HG03432 (cell line): ENCODE measurements around the gene LRRC58.
A peak's percentile ranks its signal among the peaks of the same experiment; 100 is the strongest.
"Not testable (repeated sequence)": the region's sequence is repeated elsewhere in the genome, so short reads cannot be mapped to it uniquely, and the experiment has no call there.

Experiments
- ATAC-seq: cut with Tn5 transposase; IDR thresholded peaks from one replicate; pipeline ENCODE4 v1.9.1; 2021; ENCODE audit warnings: mild to moderate bottlenecking, moderate library complexity; ENCODE audit not compliant: unreplicated experiment

LRRC58 gene

DNA sequence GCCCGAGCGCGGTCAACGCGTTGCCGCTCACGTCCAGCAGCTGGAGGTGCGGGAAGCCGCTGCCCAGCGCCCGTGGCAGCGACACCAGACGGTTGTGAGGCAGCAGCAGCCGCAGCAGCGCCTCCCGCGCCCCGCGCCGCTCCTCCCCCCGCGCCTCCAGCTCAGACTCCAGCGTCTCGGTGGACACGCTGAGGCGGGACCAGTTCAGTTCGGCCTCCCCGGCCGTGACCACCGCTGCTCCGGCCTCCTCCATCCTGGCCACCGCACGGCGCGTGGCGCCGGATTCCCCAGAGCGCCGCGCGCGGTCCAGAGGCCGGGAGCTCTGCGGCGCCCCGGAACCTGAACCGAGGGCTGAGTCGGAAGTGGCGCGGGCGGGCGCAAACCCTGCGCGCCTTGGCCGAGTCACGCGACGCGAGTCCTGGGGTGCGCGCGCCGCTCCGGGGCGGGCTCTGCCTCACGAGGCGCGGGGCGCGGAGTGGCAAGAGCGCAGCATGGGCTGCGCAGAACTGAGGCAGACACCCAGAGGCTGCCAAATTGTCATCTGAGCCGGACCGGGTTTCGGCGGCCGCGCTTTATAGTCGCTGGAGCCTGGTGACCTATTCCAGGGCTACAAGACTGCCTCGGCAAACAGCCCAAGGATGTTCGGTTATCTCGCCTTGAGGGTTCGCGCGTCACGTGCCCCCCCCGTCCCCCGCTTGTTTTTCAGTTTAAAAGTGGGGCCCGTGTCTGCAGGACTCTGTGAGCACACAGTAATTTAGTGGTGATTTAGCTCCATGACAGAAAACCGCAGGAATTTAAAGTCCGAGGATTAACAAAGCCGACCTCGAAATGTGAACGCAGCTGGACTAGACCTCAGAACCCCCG is at the start of gene LRRC58:
Gene LRRC58 (minus strand): TSS at position 364 of the 864 bp plus-strand sequence. CDS start 111 bp downstream, at position 253.
- ATAC-seq, result peak; percentile 92

- no peak for ATAC-seq
These were observed 47.3 kb upstream of the LRRC58 start for GRCh38 chr3:120396469-120396868.

GRCh38 chr3:120394347-120394746 is 45.2 kb upstream of the LRRC58 start:
- ATAC-seq, result no peak

- ATAC-seq, result no peak
These were observed 44.6 kb upstream of the LRRC58 start for GRCh38 chr3:120393761-120394160.

GRCh38 chr3:120393243-120393642 is 44.1 kb upstream of the LRRC58 start:
- ATAC-seq, result no peak

DNA sequence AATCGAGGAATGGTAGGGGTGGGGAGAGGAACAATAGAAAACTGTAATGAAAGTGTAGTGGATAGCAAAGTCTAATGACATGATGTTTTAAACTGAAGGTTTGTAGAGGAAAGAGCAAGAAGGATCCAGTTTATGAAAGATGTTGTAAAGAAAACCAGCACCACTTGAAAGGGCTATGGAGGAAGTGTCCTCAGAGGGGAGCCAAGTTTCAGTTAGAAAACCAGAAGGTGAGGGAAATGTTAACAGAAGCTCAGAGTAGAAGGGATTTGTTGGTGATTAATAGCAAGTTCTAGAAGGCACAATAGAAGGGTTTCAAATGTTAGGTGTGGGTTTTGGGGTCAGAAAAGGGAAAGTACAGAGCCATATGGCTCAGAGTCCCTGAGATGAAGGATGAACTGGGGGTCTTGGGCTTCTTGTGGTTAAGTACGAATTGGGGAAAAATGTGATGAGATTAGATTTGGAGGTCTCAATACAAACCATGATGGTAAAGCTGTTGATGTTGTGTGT is 33.8 kb upstream of the LRRC58 start:
- ATAC-seq, result no peak

DNA sequence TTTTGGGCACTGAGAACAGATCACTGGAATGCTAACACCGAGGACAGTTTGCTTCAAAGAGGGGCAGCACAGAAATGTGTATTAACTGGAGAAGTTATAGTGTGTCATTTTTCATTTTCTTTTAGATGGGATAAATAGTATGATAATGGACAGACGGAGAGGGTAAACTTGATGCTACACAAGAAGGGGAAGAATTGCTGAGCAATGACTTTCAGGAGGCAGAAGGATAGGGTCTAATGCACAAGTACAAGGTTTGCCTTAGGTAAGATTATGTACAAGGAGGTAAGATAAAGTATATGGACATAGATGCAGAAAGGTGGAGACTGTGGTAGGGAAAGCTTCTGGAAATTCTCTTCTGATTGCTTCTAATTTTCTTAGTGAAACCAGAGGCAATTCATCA is 32.3 kb upstream of the LRRC58 start:
- no peak for ATAC-seq

DNA sequence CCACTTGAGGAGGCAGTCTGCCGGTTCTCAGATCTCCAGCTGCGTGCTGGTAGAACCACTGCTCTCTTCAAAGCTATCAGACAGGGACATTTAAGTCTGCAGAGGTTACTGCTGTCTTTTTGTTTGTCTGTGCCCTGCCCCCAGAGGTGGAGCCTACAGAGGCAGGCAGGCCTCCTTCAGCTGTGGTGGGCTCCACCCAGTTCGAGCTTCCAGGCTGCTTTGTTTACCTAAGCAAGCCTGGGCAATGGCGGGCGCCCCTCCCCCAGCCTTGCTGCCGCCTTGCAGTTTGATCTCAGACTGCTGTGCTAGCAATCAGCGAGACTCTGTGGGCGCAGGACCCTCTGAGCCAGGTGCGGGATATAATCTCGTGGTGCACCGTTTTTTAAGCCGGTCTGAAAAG is 28.8 kb upstream of the LRRC58 start:
- ATAC-seq, result not testable (repeated sequence)

DNA sequence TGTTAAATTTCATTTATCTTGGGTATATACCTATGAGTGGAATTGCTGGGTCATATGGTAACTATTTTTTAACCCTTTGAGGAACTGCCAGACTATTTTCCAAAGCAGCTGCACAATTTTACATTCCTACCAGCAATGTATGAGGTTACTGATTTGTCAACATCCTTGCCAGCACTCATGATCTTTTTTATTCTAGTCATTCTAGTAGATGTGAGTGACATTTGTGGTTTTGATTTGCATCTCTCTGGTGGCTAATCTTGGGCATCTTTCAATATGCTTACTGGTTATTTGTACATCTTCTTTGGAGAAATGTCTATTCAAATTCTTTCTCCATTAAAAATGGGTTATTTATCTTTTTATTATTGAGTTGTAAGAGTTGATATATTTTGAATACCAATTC is 21.3 kb upstream of the LRRC58 start:
- ATAC-seq, result peak; percentile 64

DNA sequence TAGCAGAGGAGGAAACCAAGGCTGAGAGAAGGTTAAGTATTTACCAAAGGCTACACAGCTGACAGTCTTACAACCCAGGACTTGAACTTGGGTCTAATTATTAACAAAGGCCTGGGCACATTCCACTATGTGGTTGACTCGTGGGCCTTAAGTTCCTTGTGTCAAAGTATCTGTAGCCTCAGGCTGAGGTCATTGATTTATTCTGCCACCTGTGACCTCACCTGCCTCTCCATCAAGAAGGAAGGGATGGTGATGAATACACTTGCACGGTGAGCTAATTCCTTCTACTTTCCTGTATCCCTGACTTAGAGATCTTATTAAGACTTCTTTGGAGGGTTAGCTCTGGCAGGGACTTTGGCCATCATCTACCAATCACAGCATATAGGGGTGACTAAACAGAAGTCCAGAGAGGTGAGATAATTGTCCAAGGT is 19.9 kb upstream of the LRRC58 start:
- peak; percentile 88 for ATAC-seq

DNA sequence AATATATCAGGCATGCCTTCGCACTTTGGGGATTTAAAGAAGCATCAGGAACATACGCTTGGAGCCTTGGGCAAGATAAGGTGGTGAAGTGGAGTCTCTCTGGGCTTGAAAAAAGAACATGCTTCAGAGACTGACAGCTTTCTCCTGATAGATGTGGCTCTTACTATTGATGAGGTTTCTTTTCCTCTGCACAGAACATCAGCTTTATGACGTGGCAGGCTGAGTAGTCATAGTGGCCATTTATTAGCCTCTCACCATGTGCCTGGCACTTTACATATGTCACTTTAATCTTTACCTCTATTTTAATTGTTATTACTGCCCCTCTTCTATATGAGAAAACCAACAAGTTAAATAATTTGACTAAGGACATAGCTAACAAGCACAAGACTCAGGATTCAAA is 19.0 kb upstream of the LRRC58 start:
- ATAC-seq, result peak; percentile 45

DNA sequence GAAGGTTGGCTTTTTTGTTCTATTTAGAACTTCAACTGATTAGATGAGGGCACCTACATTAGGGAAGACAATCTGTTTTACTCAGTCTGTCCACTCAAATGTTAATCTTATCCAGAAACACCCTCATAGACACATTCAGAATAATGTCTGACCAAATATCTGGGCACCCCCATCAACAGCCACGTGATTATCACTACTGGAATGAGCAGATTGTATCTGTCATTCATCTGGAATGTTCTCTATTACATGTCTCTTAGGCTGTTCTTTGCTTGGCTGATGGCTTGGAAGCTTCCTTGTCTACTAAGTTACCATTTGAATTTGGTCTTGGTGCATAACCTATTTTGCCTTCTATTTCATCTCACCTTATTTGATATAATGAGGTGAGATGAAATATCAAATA is 15.7 kb upstream of the LRRC58 start:
- ATAC-seq, result no peak

- no peak for ATAC-seq
These were observed 14.9 kb upstream of the LRRC58 start for GRCh38 chr3:120364101-120364500.

GRCh38 chr3:120357807-120358206 is 8.7 kb upstream of the LRRC58 start:
- no peak for ATAC-seq

DNA sequence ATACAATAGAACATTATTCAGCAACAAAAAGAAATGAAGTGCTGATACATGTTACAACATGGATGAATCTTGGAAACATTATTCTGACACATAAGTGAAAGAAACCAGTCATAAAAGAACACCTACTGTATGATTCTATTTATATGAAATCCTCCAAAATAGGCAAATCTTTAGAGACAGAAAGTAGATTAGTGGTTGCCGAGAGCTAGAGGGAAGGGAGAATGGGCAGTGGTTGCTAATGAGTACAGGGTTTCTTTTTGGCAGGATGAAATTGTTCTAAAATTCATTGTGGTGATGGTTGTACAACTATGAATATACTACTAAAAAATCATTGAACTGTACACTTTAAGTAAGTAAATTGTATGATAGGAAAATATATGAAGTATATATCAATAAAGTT is 6.3 kb upstream of the LRRC58 start:
- ATAC-seq, result no peak

DNA sequence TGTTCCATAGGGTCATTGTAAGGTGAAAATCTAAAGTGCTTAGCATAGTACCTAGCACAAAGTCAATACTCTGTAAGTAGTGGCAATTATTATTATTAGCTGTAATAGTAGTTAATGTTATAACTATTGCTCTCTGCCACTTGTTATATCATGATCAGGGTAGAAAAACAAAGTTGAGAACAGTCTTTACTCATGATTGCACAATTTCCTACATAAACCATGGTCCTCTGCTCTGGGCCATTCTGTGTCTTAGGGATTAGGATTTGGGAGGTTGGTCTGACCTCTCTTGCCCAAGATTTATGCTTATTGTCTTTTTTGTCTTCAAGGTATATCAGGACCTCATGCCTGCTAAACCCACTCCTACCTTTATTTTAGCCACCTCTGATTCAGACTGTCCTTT is 4.3 kb upstream of the LRRC58 start:
- no peak for ATAC-seq

- ATAC-seq, result no peak
These were observed 2.9 kb upstream of the LRRC58 start for GRCh38 chr3:120352017-120352416.

GRCh38 chr3:120350401-120350941 is 1.3 kb upstream of the LRRC58 start:
- ATAC-seq, result no peak

- ATAC-seq, result no peak
These were observed 636 bp upstream of the LRRC58 start for GRCh38 chr3:120349855-120350125.

DNA sequence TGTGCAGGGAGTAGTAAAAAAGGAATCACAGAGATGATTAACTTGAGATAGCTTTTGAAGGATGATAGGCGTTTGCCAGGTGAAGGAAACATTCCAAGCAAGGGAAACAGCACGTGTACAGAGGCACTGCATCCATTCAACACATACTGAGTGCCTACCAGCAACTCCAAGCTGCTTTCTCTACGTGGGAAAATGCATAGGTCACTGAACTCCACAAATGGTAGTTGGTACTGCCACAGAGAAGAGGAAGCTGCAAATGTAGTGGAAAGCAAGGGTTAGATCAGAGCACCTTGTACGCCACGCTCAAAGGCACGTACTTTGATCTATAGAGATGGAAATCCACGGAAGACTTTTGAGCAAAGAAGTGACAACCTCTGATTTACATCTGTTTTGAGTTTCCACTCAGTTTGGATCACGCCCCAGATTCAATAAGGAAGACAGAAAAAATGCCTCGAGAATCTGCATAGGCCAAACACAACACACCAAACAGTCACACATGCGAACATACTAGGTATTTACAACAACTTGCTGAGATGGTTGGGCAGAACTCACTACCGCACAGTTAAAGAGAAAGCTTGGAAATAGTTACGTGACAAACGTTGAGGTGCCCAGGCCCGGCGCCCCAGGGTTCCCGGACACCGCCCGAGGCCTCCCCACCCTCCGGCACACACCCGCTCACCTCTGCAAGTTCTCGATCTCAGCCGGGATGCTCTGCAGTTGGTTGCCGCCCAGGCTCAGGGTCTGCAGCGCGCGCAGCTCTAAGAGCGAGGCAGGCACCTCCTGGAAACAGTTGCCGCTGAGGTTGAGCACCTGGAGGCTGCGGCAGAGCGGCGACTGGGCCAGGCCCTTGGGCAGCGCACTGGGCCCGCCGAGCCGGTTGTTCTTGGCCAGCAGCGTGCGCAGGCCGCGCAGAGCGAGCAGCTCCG is 826 bp downstream of the LRRC58 start:
- ATAC-seq, result peak; percentile 45

GRCh38 chr3:120344349-120344748 is 4.8 kb downstream of the LRRC58 start:
- no peak for ATAC-seq
